ENCODE data around the gene TTC7B.

The TTC7B gene

GRCh38 chr14:90648421-90648820, 167.8 kb downstream of the TTC7B start:
- no peak for DNase-seq (ENCODE audit: low read depth)

- no peak for DNase-seq (ENCODE audit: low read depth)
Measured at GRCh38 chr14:90647473-90648005, 168.7 kb downstream of the TTC7B start.

- no peak for DNase-seq (ENCODE audit: low read depth)
Measured at GRCh38 chr14:90645842-90646443, 170.3 kb downstream of the TTC7B start.

- peak; percentile 60 for DNase-seq (ENCODE audit: low read depth)
Measured at GRCh38 chr14:90644882-90645281, 171.3 kb downstream of the TTC7B start.

- no peak for DNase-seq (ENCODE audit: low read depth)
Measured at GRCh38 chr14:90643982-90644670, 172.1 kb downstream of the TTC7B start.

GRCh38 chr14:90642244-90642717, 173.9 kb downstream of the TTC7B start:
- DNase-seq (ENCODE audit: low read depth) = no peak

- no peak for DNase-seq (ENCODE audit: low read depth)
Measured at GRCh38 chr14:90641615-90642243, 174.5 kb downstream of the TTC7B start.

- no peak for DNase-seq (ENCODE audit: low read depth)
Measured at GRCh38 chr14:90641168-90641567, 175.1 kb downstream of the TTC7B start.

- no peak for DNase-seq (ENCODE audit: low read depth)
Measured at GRCh38 chr14:90639641-90640040, 176.6 kb downstream of the TTC7B start.

- no peak for DNase-seq (ENCODE audit: low read depth)
Measured at GRCh38 chr14:90632871-90633270, 183.4 kb downstream of the TTC7B start.

GRCh38 chr14:90632451-90632850, 183.8 kb downstream of the TTC7B start:
- DNase-seq (ENCODE audit: low read depth) = no peak

GRCh38 chr14:90630171-90630806, 185.9 kb downstream of the TTC7B start:
- DNase-seq (ENCODE audit: low read depth) = no peak

GRCh38 chr14:90629471-90629870, 186.8 kb downstream of the TTC7B start:
- no peak for DNase-seq (ENCODE audit: low read depth)

GRCh38 chr14:90628825-90629224, 187.4 kb downstream of the TTC7B start:
- no peak for DNase-seq (ENCODE audit: low read depth)

GRCh38 chr14:90627478-90627877, 188.8 kb downstream of the TTC7B start:
- DNase-seq (ENCODE audit: low read depth) = no peak

- DNase-seq (ENCODE audit: low read depth) = no peak
Measured at GRCh38 chr14:90626550-90626949, 189.7 kb downstream of the TTC7B start.

- DNase-seq (ENCODE audit: low read depth) = no peak
Measured at GRCh38 chr14:90625445-90625844, 190.8 kb downstream of the TTC7B start.

GRCh38 chr14:90624732-90625400, 191.4 kb downstream of the TTC7B start:
- DNase-seq (ENCODE audit: low read depth) = no peak

GRCh38 chr14:90624227-90624626, 192.0 kb downstream of the TTC7B start:
- DNase-seq (ENCODE audit: low read depth) = no peak

GRCh38 chr14:90621201-90621600, 195.0 kb downstream of the TTC7B start:
- no peak for DNase-seq (ENCODE audit: low read depth)

- DNase-seq (ENCODE audit: low read depth) = no peak
Measured at GRCh38 chr14:90620568-90621077, 195.6 kb downstream of the TTC7B start.

GRCh38 chr14:90619911-90620310, 196.3 kb downstream of the TTC7B start:
- no peak for DNase-seq (ENCODE audit: low read depth)
